ENCODE measurements around the gene MGARP.
"Not testable (repeated sequence)": the region's sequence is repeated elsewhere in the genome, so short reads cannot be mapped to it uniquely, and the experiment has no call there.

- not testable (repeated sequence) for TF ChIP-seq SP1 (IDR thresholded peaks at IDR 0.05); REST (IDR thresholded peaks at IDR 0.05); ATF3 (IDR thresholded peaks at IDR 0.05); CTCF (IDR thresholded peaks at IDR 0.05; ENCODE audit: low read depth, low read length, missing input control); TAF1 (conservative IDR thresholded peaks at IDR 0.05); RXRA (IDR thresholded peaks at IDR 0.05); HNF4A (conservative IDR thresholded peaks at IDR 0.05); HNF4G (IDR thresholded peaks at IDR 0.05)
Observed at GRCh38 chr4:139313414-139313813, 33.4 kb upstream of the MGARP start.
